IMR-90 (cell line): ENCODE measurements around the gene CC2D2B.

Experiments
- CEBPB ChIP-seq: IDR thresholded peaks from 2 replicates; pipeline ENCODE4 v1.6.1; 2012; ENCODE audit warnings: low read depth, low read length, improper control_type of control experiment
- CTCF ChIP-seq: conservative IDR thresholded peaks from 2 replicates; pipeline ENCODE4 v1.5.1; 2012; ENCODE audit warnings: mild to moderate bottlenecking, low read depth, low read length, improper control_type of control experiment
- FOS ChIP-seq: fragments of 150-350 bp; IDR thresholded peaks from 2 replicates; pipeline ENCODE4 v1.6.1; 2016; ENCODE audit warnings: low read depth, low read length
- MAFK ChIP-seq: IDR thresholded peaks from 2 replicates; pipeline ENCODE4 v1.6.1; 2012; ENCODE audit warnings: low read depth, low read length, improper control_type of control experiment
- MAZ ChIP-seq: IDR thresholded peaks from 2 replicates; pipeline ENCODE4 v1.6.1; 2012; ENCODE audit warnings: low read depth, mild to moderate bottlenecking, low read length, improper control_type of control experiment, moderate library complexity, borderline replicate concordance
- MXI1 ChIP-seq: IDR thresholded peaks from 2 replicates; pipeline ENCODE4 v1.6.1; 2012; ENCODE audit warnings: low read depth, mild to moderate bottlenecking, low read length, moderate library complexity, borderline replicate concordance
- POLR2A ChIP-seq: IDR thresholded peaks from 2 replicates; pipeline ENCODE4 v1.6.1; 2012; ENCODE audit warnings: mild to moderate bottlenecking, low read depth, low read length
- RAD21 ChIP-seq: IDR thresholded peaks from 2 replicates; pipeline ENCODE4 v1.6.1; 2012; ENCODE audit warnings: low read length, improper control_type of control experiment
- RCOR1 ChIP-seq: IDR thresholded peaks from 2 replicates; pipeline ENCODE4 v1.6.1; 2012; ENCODE audit warnings: mild to moderate bottlenecking, low read length, improper control_type of control experiment; ENCODE audit not compliant: insufficient replicate concordance
- RFX5 ChIP-seq: IDR thresholded peaks from 2 replicates; pipeline ENCODE4 v1.8.0; 2012; ENCODE audit warnings: low read depth, mild to moderate bottlenecking, low read length, moderate library complexity
- SMC3 ChIP-seq: fragments of 150-350 bp; IDR thresholded peaks from 2 replicates; pipeline ENCODE4 v1.6.1; 2016; ENCODE audit warnings: low read depth, mild to moderate bottlenecking, antibody characterized with exemption, low read length, moderate library complexity
- USF2 ChIP-seq: fragments of 150-350 bp; IDR thresholded peaks from 2 replicates; pipeline ENCODE4 v1.6.1; 2017; ENCODE audit warnings: mild to moderate bottlenecking, antibody characterized with exemption, low read length, low read depth

- no peak for TF ChIP-seq CTCF
- no peak for TF ChIP-seq POLR2A
- no peak for TF ChIP-seq MAZ
- no peak for TF ChIP-seq RCOR1
- TF ChIP-seq CEBPB = no peak
- no peak for TF ChIP-seq USF2
- TF ChIP-seq SMC3 = no peak
- no peak for TF ChIP-seq MXI1
- TF ChIP-seq FOS = no peak
- TF ChIP-seq RAD21 = no peak
- TF ChIP-seq MAFK = no peak
- no peak for TF ChIP-seq RFX5
These were observed 80.1 kb downstream of the CC2D2B start for GRCh38 chr10:95987685-95988426.
